Panc1 (cell line): ENCODE results near the gene LCOR. TPM values are rescaled to one million over a fixed set of nuclear protein-coding genes. Genes with fewer than 3 reads are reported as not detected.

Experiments
- ATAC-seq: fragments of 200-7000 bp; cut with Tn5 transposase; 2 replicates; pipeline ENCODE4 v1.9.1; 2020; ENCODE audit warnings: mild to moderate bottlenecking, moderate library complexity
- BruUV-seq: library from RNA; stranded (reverse); fragments of 400-500 nt; replicated peaks from 2 replicates; lab custom pipeline; 2021; lab: Mats Ljungman, UMichigan
- CTCF ChIA-PET: fragments of 300-600 bp; sonication (Branson Sonifier 250); formaldehyde crosslinking; loops from one replicate; lab custom pipeline; 2022; ENCODE audit warnings: antibody characterized with exemption; lab: Charles Lee
- POLR2A ChIA-PET: fragments of 300-600 bp; sonication (Branson Sonifier 250); formaldehyde crosslinking; loops from one replicate; lab custom pipeline; 2022; ENCODE audit warnings: antibody characterized with exemption; lab: Charles Lee
- DNase-seq: peaks from one replicate; pipeline ENCODE4 v3.0.0-alpha.2; 2010; ENCODE audit warnings: low read depth, low spot score
- H3K27ac ChIP-seq: 2 replicates; pipeline ENCODE4 v1.5.1; 2011; ENCODE audit warnings: mild to moderate bottlenecking, low read length, inconsistent platforms
- H3K27me3 ChIP-seq: fragments of 200-500 bp; sonication (Bioruptor generic); 2 replicates; pipeline ENCODE4 v1.6.0; 2014; ENCODE audit warnings: low read length, inconsistent platforms; ENCODE audit not compliant: control insufficient read depth, insufficient read depth
- H3K36me3 ChIP-seq: fragments of 200-500 bp; sonication (Bioruptor generic); 2 replicates; pipeline ENCODE4 v1.5.1; 2014; ENCODE audit warnings: inconsistent platforms, mild to moderate bottlenecking, low read length, moderate library complexity; ENCODE audit not compliant: control insufficient read depth, insufficient read depth
- H3K4me1 ChIP-seq: 2 replicates; pipeline ENCODE4 v1.5.1; 2011; ENCODE audit warnings: inconsistent platforms, mild to moderate bottlenecking, low read length, moderate library complexity; ENCODE audit not compliant: control insufficient read depth, insufficient read depth
- H3K4me3 ChIP-seq, 2 experiments: 2 replicates each; pipeline ENCODE4 v1.5.1; 2011 to 2012; ENCODE audit warnings: low read depth in 2 of 2, low read length in 2 of 2, mild to moderate bottlenecking in 2 of 2, inconsistent platforms in 1 of 2, moderate library complexity in 1 of 2
- H3K9me3 ChIP-seq: fragments of 200-500 bp; sonication (Bioruptor generic); 2 replicates; pipeline ENCODE4 v1.5.1; 2014; ENCODE audit warnings: low read depth, mild to moderate bottlenecking, inconsistent platforms, low read length, moderate library complexity; ENCODE audit not compliant: control insufficient read depth, insufficient read depth
- POLR2AphosphoS5 ChIP-seq: IDR thresholded peaks from 2 replicates; pipeline ENCODE4 v1.6.1; 2012; ENCODE audit warnings: mild to moderate bottlenecking, low read depth, low read length, moderate library complexity
- SIN3A ChIP-seq: IDR thresholded peaks from 2 replicates; pipeline ENCODE4 v1.6.1; 2012; ENCODE audit warnings: low read depth, mild to moderate bottlenecking, low read length, moderate library complexity, borderline replicate concordance; ENCODE audit not compliant: insufficient read depth
- TCF7L2 ChIP-seq: IDR thresholded peaks from 2 replicates; pipeline ENCODE4 v1.6.1; 2011; ENCODE audit warnings: mild to moderate bottlenecking, low read depth, low read length, inconsistent platforms
- in situ Hi-C: cut with HindIII; loops from 2 replicates; pipeline ENCODE4 v1.10.0; 2016; ENCODE audit warnings: low sequenced_read_pairs, low pct_unique_long_range_greater_than_20kb
- intact Hi-C: fragments of 100-400 bp; cut with micrococcal nuclease; formaldehyde crosslinking; loops from one replicate; pipeline ENCODE4 v1.10.0; 2022; ENCODE audit not compliant: unreplicated experiment
- total RNA-seq: library from RNA; stranded (reverse); gene quantifications from one replicate; pipeline ENCODE4 v1.2.1, GENCODE V29; 2021; ENCODE audit not compliant: unreplicated experiment
- TF ChIP-seq, protein P1 (sequence below), 2 experiments: IDR thresholded peaks; 2 replicates each; pipeline ENCODE4 v1.6.1; 2011 to 2012; ENCODE audit warnings: low read depth in 2 of 2, control low read depth in 1 of 2, low read length in 1 of 2, mild to moderate bottlenecking in 1 of 2, moderate library complexity in 1 of 2; ENCODE audit not compliant: insufficient read depth in 1 of 2
- TF ChIP-seq, protein P2 (sequence below): fragments of 450-650 bp; IDR thresholded peaks from 2 replicates; pipeline ENCODE4 v1.5.1; 2017; ENCODE audit warnings: mild to moderate bottlenecking

LCOR gene
- total RNA-seq, 1 experiment from 2014 or later = 58.0 TPM

DNA sequence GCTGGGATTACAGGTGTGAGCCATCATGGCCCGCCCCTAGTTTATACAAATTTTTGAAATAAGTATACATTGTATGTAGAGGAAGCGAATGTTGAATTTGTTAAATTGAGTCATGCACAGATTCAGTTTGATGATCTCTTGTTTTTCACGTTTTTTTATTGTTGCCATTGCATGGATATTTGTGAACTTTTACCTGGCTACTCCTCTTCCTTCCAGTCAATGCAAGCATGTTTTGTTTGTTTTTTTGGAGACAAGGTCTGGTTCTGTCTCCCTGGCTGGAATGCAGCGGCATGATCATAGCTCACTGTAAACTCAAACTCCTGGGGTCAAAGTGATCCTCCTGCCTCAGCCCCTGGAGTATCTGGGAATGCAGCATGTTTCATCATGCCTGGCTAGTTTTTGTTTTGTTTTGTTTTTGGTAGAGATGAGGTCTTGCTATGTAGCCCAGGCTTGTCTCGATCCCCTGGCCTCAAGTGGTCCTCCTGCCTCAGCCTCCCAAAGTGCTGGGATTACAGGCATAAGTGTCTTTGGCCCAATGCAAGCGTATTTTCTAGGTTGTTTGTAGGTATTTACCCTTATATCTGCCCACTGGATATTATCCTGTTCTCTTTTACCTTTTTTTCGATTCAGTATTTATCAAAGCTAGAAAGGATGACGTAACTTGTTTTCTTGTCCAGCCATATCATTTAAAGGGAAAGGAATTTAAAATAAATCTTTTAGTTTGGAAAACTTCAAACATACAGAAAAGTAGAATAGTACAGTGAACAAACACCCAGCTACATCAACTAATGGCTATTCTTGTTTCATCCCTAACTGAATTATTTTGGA lies 11.0 kb downstream of the LCOR start:
- H3K36me3 ChIP-seq = no peaks in the 10 kb centered on the region
- ATAC-seq (no peak), DNase-seq (no peak)
- peaks cover 16% of the 10 kb centered on the region for H3K4me1 ChIP-seq
- no TSS peak for BruUV-seq
- ChIA-PET POLR2A (no interaction called here), CTCF (interaction anchor here (0.6 kb wide), 1 partner anchor 392 kb away, joined by 3 read pairs; no protein-coding TSS in a partner anchor)
- H3K27me3 ChIP-seq = no peaks in the 10 kb centered on the region
- in situ Hi-C loops (no loop called here), intact Hi-C loops (no loop called here)
- H3K4me3 ChIP-seq = no peak overlapping the region
- H3K27ac ChIP-seq = no peak overlapping the region
- no peaks in the 10 kb centered on the region for H3K9me3 ChIP-seq
- TF ChIP-seq TCF7L2 = no peak
- TF ChIP-seq, protein P1, sequence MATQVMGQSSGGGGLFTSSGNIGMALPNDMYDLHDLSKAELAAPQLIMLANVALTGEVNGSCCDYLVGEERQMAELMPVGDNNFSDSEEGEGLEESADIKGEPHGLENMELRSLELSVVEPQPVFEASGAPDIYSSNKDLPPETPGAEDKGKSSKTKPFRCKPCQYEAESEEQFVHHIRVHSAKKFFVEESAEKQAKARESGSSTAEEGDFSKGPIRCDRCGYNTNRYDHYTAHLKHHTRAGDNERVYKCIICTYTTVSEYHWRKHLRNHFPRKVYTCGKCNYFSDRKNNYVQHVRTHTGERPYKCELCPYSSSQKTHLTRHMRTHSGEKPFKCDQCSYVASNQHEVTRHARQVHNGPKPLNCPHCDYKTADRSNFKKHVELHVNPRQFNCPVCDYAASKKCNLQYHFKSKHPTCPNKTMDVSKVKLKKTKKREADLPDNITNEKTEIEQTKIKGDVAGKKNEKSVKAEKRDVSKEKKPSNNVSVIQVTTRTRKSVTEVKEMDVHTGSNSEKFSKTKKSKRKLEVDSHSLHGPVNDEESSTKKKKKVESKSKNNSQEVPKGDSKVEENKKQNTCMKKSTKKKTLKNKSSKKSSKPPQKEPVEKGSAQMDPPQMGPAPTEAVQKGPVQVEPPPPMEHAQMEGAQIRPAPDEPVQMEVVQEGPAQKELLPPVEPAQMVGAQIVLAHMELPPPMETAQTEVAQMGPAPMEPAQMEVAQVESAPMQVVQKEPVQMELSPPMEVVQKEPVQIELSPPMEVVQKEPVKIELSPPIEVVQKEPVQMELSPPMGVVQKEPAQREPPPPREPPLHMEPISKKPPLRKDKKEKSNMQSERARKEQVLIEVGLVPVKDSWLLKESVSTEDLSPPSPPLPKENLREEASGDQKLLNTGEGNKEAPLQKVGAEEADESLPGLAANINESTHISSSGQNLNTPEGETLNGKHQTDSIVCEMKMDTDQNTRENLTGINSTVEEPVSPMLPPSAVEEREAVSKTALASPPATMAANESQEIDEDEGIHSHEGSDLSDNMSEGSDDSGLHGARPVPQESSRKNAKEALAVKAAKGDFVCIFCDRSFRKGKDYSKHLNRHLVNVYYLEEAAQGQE (IDR thresholded peaks at IDR 0.05; ENCODE audit: insufficient read depth in 1 of 2, low read depth in 2 of 2, low read length in 1 of 2) = no peak
- TF ChIP-seq POLR2AphosphoS5 = no peak
- no peak for TF ChIP-seq SIN3A
- TF ChIP-seq, protein P2, sequence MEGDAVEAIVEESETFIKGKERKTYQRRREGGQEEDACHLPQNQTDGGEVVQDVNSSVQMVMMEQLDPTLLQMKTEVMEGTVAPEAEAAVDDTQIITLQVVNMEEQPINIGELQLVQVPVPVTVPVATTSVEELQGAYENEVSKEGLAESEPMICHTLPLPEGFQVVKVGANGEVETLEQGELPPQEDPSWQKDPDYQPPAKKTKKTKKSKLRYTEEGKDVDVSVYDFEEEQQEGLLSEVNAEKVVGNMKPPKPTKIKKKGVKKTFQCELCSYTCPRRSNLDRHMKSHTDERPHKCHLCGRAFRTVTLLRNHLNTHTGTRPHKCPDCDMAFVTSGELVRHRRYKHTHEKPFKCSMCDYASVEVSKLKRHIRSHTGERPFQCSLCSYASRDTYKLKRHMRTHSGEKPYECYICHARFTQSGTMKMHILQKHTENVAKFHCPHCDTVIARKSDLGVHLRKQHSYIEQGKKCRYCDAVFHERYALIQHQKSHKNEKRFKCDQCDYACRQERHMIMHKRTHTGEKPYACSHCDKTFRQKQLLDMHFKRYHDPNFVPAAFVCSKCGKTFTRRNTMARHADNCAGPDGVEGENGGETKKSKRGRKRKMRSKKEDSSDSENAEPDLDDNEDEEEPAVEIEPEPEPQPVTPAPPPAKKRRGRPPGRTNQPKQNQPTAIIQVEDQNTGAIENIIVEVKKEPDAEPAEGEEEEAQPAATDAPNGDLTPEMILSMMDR = no peak

DNA sequence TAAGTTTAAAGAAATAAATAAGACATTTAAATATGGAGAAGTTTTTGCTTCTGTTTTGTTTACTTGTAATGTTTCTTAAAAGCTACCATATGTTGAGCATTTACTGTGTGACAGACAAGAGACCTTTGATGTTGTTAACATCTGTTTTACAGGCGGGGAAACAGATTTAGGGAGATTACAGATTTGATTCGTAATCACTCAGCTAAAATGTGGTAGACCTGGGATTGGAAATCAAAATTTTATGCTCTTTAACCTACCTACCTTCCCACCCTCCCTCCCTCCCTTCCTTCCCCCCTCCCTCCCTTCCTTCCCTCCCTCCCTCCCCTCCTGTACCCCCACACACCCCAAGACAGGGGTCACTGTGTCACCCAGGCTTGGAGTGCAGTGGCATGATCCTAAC lies 11.7 kb downstream of the LCOR start:
- H3K36me3 ChIP-seq = no peaks in the 10 kb centered on the region
- ChIA-PET POLR2A (no interaction called here), CTCF (no interaction called here)
- BruUV-seq = no TSS peak
- no peaks in the 10 kb centered on the region for H3K9me3 ChIP-seq
- intact Hi-C loops (no loop called here), in situ Hi-C loops (no loop called here)
- TF ChIP-seq, protein P2 = no peak
- TF ChIP-seq TCF7L2 (no peak), SIN3A (no peak), POLR2AphosphoS5 (no peak)
- TF ChIP-seq, protein P1 (IDR thresholded peaks at IDR 0.05; ENCODE audit: insufficient read depth in 1 of 2, low read depth in 2 of 2, low read length in 1 of 2) = no peak
- DNase-seq (no peak), ATAC-seq (no peak)
- H3K27ac ChIP-seq = no peak overlapping the region
- H3K27me3 ChIP-seq = no peaks in the 10 kb centered on the region
- H3K4me1 ChIP-seq = peaks cover 16% of the 10 kb centered on the region
- no peak overlapping the region for H3K4me3 ChIP-seq
